NOMO-1 (cell line): ENCODE data around the gene CLCN1.
"Not testable (repeated sequence)": the region's sequence is repeated elsewhere in the genome, so short reads cannot be mapped to it uniquely, and the experiment has no call there.

ENCODE experiments used
- DNase-seq, 2 experiments: peaks; one replicate each; lab custom pipeline; 2025; ENCODE audit not compliant: unreplicated experiment in 2 of 2; lab: John Stamatoyannopoulos, UW

The CLCN1 gene

DNA sequence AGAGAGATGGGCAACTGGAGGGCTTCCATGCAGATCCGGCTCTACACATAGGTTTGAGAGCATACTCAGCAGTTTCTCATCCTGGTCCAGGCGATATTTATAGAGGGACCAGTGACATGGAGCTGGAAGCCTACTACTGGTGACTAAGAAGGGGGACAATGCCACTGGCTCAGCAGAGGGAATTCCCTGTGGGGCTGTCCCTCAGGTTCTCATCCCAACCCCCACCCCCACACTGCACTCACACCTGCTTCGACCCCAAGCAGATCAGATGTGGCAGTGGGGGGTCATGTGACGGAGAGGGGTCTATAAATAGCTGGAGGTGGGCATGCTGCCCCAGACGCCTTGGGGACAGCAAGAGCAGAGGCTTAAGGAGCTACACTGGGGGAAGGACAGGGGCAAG lies at the start of gene CLCN1:
TSS of gene CLCN1 (plus strand) at position 336 of the 400 bp plus-strand sequence. CDS start 102 bp downstream, outside the sequence.
- no peak for DNase-seq

- DNase-seq, result no peak
Observed at GRCh38 chr7:143269251-143269650, 46.7 kb upstream of the CLCN1 start.

GRCh38 chr7:143271240-143271639 lies 44.7 kb upstream of the CLCN1 start:
- no peak for DNase-seq

DNA sequence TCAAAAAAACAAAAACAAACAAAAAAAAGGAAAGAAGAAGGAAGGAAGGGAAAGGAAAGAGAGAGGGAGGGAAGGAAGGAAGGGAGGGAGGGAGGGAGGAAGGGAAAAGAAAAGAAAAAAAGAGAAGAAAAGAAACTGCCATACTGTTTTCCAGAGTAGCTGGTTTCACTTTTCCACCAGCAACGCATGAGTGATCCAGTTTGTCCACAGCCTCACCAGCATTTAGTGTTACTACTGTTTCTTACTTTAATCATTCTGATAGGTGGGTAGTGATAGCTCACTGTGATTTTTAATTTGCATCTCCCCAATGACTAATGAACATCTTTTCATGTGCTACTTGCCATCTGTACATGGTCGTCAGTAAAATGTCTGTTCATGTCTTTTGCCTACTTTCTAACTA lies 43.0 kb upstream of the CLCN1 start:
- no peak for DNase-seq

- DNase-seq, result no peak
Observed at GRCh38 chr7:143279186-143280098, 36.5 kb upstream of the CLCN1 start.

GRCh38 chr7:143280160-143280559 lies 35.8 kb upstream of the CLCN1 start:
- no peak for DNase-seq

GRCh38 chr7:143280566-143280965 lies 35.3 kb upstream of the CLCN1 start:
- DNase-seq, result no peak

DNA sequence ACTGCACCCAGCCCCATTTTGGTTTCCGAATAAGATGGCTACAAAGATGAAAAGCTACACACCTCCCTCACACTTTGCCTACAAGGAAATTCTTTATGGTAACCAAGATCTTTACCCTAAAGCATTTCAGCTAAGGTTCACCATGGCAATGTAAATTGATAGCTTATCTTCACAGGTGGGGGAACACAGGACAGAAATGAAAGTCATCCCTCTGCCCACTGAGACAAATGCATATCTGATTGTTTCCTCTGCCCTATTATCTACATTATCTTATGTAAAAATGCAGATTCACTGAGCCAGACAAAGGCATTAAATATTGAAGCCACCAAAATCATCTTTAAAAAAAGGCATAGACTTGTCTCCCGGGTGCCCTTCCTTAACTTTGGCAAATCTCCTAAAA lies 34.4 kb upstream of the CLCN1 start:
- no peak for DNase-seq

DNA sequence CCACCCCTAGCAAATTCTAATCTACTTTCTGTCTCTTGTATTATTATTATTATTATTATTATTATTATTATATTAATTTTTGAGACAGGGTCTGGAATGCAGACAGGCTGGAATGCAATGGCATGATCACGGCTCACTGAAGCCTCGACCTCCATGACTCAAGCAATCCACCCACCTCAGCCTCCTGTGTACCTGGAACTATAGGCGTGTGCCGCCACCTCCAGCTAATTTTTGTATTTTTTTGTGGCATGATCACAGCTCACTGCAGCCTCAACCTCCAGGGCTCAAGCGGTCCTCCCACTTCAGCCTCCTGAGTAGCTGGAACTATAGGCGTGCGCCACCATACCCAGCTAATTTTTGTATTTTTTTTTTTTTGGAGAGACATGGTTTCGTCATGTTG lies 33.8 kb upstream of the CLCN1 start:
- DNase-seq, result no peak

DNA sequence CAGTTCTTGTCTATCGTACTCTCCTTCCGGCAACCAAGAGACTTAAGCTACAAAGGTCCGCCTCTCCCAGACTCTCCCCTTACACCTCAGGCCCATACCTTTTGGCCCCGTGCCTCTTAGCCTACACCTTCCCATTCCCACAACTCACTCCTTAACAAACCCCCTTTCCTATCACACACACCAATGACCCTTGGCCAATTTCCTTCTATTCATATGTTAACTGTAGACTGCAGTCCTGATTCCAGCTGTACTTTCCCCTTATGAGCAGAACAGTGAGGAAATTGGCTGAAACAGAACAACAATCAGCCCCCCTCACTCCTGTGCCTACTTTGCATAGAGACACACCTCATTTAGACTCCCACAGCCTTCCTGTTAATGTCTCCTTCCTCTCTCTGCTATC lies 32.5 kb upstream of the CLCN1 start:
- DNase-seq, result no peak

DNA sequence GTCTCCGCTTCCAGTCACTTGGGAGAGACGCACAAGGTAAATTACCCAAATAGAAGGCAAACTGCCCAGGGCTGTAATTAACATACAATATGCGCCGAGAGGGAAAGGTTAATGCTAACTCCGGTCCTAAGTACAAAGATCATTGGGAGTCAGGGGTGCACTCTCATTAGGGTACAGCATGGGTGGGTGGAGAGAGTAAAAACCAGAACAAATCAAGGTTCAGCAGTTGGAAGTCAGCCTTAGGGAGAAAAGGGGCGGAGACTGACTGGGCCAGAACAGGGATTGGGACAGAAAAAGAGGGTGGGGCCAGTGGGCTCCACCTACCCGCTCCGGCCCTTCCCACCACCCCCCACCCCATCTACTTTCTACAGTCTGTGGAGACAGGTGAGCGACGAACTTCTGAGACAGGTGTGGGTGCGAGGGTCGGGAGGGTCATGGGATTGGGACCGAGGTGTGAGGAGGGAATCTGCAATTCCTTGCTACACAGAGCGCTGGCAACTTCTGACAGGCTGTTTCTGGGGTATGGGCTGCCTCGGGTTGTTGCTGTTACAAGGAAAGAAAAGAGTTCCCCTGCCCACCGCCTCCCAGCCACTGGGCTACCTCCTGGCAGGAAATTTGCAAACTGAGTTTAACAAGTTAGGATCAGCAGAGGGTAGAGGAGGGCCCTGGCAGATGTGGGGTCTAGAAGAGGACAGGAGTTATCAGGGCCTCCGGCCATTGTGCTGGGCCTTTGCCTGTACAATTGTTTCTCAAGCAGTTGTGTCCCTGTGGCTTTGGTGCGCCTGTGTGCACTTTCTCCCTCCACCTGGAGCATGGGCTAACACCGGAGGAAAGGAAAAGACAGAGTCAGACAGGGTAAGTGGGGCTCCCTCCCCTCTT lies 31.1 kb upstream of the CLCN1 start, which contains the start of gene TMEM139:
TSS of gene TMEM139 (plus strand) at position 368 of the 879 bp plus-strand sequence. CDS start 1,000 bp downstream, outside the sequence.
- DNase-seq, result no peak

DNA sequence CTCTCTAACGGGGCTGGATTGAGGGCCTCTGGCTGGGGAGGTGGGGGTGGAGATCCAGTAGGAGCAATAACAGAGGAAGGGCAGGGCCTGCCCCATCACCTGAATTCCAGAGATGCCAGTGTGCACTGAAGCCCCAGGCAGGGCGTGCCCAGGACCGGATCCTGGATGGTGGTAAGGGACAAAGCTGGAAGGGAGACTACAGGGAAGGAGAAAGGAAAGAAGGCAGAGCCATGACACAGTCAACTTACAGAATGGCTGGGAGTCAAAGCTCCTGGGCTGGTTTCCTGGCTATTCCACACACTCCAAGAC lies 30.5 kb upstream of the CLCN1 start:
- no peak for DNase-seq

GRCh38 chr7:143285806-143286521 lies 29.9 kb upstream of the CLCN1 start:
- DNase-seq, result no peak

DNA sequence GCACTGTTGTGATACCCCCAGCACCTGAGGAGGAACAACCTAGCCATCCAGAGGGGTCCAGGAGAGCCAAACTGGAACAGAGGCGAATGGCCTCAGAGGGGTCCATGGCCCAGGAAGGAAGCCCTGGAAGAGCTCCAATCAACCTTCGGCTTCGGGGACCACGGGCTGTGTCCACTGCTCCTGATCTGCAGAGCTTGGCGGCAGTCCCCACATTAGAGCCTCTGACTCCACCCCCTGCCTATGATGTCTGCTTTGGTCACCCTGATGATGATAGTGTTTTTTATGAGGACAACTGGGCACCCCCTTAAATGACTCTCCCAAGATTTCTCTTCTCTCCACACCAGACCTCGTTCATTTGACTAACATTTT lies 29.4 kb upstream of the CLCN1 start:
- no peak for DNase-seq

DNA sequence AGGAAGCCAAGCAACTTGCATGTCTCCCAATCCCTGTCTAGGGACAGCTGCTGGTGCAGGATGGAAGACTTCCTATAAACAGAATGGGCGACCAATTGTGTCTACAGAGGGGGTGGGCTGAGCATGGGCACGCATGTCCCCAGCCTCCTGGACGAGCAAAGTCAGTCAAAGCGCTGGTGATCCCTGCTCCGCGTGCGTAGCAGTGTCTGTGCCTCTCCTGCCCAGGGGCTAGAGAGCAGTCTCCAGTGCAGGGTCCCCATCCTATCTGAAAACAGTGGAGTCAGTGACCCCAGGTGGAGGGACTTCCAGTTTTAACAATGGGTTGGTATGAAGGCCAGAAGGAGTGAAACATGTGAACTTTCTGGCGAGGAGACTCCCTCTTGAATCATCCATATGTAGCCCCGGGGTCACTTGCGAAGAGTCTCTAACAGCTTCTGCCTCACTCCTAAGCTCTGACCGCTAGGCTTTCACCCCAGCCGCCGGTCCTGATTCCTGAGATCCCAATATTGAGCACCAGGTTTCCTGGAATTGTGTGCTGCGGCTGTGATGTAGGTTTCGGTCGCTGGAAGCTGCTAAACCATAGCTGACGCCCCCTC lies 28.5 kb upstream of the CLCN1 start:
- no peak for DNase-seq

GRCh38 chr7:143287935-143288826 lies 27.7 kb upstream of the CLCN1 start, which contains the start of gene CASP2:
Gene CASP2 (plus strand): TSS chr7:143288351. CDS start chr7:143288456, 105 bp downstream.
- DNase-seq, result peak; percentile 83 to 88

- no peak for DNase-seq
Observed at GRCh38 chr7:143288836-143289235, 27.1 kb upstream of the CLCN1 start.

GRCh38 chr7:143289421-143289820 lies 26.5 kb upstream of the CLCN1 start:
- no peak for DNase-seq

DNA sequence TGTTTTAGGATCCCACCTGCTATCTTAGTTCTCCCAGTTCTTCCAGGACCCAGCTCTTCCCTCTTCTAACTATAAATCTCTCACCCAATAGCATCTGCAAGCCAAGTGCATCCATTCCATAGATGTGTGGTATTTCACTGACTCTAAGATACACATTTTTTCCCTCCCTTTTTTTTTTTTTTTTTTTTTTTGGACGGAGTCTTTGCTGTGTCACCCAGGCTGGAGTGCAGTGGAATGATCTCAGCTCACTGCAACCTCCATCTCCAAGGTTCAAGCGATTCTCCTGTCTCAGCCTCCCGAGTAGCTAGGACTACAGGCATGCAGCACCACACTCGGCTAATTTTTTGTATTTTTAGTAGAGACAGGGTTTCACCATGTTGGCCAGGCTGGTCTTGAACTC lies 26.0 kb upstream of the CLCN1 start:
- not testable (repeated sequence) for DNase-seq

DNA sequence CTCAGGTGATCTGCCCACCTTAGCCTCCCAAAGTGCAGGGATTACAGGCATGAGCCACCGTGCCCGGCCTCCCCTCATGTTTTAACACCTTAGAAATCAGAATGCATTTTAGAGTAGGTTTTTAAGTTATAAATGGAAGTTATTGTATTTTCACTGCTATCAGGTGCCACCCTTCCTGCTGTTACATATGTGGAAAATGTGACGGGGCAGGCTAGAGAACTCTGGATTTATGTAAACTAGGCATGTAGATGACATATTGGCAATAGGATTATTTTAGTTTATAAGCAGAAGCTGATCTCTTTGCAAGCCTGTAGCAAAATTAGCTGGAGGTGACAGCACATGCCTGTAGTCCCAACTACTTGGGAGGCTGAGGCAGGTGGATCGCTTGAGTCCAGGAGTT lies 25.6 kb upstream of the CLCN1 start:
- DNase-seq, result no peak
